Measurements from ENCODE around the gene NOP53.
"Not testable (repeated sequence)": the region's sequence is repeated elsewhere in the genome, so short reads cannot be mapped to it uniquely, and the experiment has no call there.

Gene NOP53

DNA sequence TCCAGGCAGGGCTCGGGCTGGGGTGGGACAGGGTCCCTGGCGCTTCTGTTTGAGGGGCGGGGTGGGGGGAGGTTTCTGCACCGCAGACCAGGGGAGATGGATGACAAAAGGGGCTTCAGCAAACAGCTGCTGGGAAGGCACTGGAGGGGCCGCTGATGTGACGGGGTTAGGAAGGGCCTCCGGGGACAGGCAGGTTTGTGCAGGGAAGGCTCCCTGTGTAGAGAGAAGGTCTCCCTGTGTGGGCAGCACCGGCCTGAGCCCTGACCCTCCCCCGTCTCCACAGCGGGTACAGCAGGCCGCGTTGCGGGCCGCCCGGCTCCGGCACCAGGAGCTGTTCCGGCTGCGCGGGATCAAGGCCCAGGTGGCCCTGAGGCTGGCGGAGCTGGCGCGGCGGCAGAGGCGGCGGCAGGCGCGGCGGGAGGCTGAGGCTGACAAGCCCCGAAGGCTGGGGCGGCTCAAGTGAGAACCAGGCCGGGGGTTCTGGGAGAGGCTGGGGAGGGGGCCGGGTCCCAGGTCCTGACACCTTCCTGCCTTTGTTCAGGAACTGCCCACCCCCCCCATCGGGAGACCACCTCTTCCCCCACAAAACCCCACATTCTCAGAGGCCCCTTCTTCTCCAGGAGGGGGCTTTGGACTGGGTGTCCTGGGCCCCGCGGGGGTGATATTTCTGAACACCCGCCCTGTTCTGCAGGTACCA, 9.9 kb downstream of the NOP53 start:
- no peak for DNase-seq

GRCh38 chr19:47755762-47756626, 10.6 kb downstream of the NOP53 start:
- DNase-seq = no peak

DNA sequence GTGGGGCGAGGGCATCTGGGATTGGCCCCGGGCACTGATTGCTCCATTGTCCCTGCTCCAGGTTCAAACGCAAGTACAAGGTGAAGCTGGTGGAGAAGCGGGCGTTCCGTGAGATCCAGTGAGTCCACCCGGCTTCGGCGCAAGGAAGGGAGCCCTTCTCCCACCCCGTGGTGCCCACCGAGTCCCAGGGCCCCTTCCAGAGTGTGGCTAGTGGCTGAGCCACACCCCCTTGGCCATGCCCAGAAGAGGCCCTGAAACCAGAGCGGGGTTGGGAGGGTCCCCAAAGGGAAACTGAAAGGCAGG, 11.2 kb downstream of the NOP53 start:
- no peak for DNase-seq

- DNase-seq = no peak
Observed at GRCh38 chr19:47756953-47757608, 11.7 kb downstream of the NOP53 start.

DNA sequence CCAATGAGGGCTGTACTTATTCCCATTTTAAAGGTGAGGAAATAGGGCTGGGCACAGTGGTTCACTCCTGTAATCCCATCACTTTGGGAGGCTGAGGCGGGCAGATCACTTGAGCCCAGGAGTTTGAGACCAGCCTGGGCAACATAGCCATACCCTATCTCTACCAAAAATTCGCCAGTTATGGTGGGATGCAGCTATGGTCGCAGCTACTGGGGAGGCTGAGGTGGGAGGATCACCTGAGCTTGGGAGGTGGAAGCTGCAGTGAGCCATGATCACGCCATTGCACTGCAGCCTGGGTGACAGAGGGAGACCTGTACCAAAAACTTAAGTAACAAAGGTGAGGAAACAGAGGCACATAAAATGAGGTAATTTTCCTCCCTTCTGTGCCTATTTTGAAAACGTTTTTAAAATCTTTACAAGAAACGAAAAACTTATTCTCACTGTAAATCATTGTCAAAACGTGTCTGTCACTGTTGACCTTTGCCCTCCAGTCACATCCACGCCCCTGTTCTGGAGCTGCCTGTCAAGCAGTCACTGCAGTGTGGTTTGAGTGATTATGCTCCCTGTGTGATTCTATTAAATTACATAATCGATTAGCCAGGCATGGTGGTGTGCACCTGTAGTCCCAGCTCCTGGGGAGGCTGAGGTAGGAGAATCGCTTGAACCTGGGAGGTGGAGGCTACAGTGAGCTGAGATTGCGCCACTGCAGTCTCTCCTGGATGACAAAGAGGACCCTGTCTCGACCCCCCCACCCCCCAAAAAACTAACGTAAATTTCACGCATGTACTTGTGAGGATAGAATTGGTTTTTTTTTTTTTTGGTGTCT, 12.5 kb downstream of the NOP53 start:
- no peak for DNase-seq

GRCh38 chr19:47758443-47758804, 13.1 kb downstream of the NOP53 start:
- no peak for DNase-seq

GRCh38 chr19:47760632-47760999, 15.3 kb downstream of the NOP53 start:
- DNase-seq = no peak

GRCh38 chr19:47761566-47761965, 16.2 kb downstream of the NOP53 start:
- DNase-seq = no peak

GRCh38 chr19:47762151-47762550, 16.8 kb downstream of the NOP53 start:
- no peak for DNase-seq

DNA sequence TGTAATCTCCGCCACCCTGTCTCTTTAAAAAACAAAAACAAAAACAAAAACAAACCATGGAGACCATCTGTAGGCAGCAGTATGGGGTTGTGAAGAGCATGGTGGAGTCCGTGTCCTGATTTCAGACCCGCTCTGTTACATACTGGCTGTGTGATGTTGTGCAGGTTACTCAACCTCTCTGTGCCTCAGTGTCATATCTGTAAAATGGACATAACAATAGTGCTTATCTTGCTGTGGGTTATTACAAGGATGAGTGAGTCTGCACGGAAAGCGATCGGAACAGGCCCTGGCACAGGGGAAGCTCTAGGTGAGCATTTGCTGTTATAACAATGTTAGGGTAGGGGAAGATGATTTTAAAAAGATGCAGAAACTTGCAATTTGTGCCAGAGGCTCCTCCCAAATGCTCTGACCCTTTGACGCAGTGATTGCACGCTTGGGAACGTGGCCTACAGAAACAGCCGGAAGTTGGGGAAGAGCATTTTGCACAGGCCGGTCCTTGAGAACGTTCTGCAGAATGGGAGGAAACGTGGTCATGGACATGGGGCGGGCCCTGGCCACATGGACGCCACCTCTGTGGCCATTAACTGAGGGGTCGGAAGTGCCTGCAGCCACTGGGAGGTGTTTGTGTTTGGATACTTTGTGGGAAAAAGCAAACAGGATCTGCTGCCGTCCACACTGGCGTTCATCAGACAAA, 17.4 kb downstream of the NOP53 start:
- DNase-seq = no peak

DNA sequence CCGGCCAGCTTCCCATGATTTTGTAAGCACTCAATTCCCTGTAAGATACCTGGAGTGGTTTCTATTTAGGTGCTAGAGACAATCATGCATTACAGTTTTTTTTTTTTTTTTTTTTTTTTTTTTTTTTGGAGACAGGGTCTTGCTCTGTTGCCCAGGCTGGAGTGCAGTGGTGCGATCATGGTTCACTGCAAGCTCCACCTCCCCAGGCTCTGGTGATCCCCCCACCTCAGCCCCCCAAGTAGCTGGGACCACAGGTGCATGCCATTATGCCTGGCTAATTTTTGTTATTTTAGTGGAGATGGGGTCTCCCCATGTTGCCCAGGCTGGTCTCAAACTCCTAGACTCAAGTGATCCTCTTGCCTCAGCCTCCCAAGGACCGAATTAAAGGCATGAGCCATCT, 19.4 kb downstream of the NOP53 start:
- not testable (repeated sequence) for DNase-seq

GRCh38 chr19:47765523-47766358, 20.4 kb downstream of the NOP53 start:
- peak; percentile 80 for DNase-seq

DNA sequence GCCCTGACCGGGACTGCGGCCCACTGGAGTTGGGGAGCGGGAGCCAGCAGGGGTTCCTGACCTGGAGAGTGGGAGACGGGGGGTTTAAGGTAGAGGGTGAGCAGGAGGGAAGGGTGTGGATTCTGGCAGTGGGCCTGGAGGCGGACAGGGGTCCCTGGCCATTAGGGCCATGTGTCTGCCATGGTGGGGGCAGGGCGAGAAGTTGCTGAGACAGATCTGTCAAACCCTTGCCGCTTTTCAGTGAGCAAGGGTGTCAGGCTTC, 20.9 kb downstream of the NOP53 start:
- no peak for DNase-seq

GRCh38 chr19:47766670-47767069, 21.3 kb downstream of the NOP53 start:
- DNase-seq = no peak

DNA sequence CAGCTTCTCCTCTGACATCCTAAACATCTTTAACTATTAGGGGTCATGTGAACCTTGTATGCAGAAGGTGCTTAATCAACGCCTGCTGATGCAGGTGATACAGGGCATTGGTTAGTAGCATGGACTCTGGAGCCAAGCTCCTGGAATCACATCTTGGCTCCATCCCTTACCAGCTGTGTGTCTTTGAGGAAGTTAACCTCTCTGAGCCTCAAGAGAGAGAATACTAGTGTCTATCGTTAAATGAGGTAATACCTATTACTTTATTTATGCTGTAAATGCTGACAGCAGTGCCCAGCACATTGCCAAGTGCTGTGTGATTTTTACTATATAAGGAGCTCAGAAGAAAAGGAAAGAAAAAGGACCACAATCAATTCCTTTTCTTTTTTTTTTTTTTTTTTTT, 22.0 kb downstream of the NOP53 start:
- no peak for DNase-seq

DNA sequence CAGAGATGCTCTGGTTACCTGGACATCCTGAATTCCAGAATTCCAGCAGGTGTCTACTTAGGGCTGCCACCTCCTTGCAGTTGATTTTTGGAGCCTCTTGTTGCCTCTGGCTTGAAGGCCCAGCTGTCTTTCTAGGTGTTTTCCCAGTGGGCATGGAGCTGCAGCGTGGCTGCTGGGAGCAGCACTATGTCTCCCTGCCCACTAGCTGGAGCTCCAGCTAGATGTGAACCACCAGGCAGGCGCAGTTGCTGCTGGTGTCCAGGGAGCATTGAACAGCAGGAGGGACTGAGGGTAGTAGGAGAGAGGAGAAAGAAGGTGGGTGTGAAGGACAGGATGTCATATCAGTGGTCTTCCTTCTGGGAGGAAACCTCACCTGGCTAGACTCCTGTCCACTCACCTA, 23.3 kb downstream of the NOP53 start:
- DNase-seq = no peak

DNA sequence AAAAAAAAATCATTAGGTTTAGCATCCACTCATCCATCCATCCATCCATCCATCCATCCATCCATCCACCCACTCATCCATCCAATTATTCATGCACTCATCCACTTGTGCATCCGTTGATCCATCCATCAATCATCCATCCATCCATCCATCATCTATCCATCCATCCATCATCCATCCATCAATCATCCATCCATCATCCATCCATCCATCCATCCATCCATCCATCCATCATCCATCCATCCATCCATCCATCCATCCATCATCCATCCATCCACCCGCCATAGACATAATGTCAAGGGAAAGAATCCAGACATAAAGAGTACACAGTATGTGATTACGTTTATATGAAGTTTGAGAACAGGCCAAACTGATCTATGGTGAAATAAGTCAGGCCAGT, 24.2 kb downstream of the NOP53 start:
- no peak for DNase-seq

GRCh38 chr19:47771291-47771690, 25.9 kb downstream of the NOP53 start:
- not testable (repeated sequence) for DNase-seq

DNA sequence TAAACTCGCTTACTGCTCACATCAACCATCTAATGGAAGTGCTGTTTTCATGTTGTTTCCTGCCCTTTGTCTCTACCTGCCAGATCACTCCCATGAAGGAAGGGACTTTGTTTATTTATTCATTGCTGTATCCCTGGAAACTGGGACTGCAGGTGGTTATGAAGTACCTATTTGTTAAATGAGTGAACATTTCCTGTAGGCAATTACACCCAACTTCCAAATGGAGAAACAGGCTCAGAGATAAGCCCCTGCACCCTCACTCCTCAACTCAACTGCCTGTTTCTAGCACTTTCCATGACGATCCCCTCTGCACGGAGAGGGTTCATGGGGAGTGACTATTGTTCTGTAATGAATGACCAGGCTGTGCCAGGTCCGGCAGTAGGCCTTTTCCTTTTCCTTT, 31.2 kb downstream of the NOP53 start:
- no peak for DNase-seq

DNA sequence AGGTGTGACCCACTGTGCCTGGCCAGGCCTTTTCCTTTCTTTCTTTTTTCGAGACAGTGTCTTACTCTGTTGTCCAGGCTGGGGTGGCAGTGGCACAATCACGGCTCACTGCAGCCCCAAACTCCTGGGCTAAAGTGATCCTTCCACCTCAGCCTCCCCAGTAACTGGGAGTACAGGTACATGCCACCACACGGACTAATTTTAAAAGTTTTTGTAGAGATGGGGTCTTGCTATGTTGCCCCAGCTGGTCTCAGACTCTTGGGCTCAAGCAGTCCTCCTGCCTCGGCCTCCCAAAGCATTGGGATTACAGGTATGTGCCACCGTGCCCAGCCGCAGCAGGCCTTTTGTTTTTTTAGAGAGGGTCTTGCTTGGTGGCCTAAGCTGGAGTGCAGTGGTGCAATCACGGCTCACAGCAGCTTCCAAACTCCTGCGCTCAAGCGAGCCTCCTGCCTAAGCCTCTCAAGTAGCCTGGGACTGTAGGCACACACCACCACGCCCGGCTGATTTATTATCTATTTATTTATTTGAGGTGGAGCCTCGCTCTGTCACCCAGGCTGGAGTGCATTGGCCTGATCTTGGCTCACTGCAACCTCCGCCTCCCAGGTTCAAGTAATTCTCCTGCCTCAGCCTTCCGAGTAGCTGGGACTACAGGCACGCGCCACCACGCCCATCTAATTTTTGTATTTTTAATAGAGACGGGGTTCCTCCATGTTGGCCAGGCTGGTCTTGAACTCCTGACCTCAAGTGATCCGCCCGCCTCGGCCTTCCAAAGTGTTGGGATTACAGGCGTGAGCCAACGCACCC, 32.1 kb downstream of the NOP53 start:
- DNase-seq = not testable (repeated sequence)
